ENCODE data around the gene HSPA1B. TPM values are rescaled to one million over a fixed set of nuclear protein-coding genes. Genes with fewer than 3 reads are reported as not detected.
"Not testable (repeated sequence)": the region's sequence is repeated elsewhere in the genome, so short reads cannot be mapped to it uniquely, and the experiment has no call there.

HSPA1B gene
- total RNA-seq, 1 experiment from 2014 or later, result 214 TPM

GRCh38 chr6:31839779-31840126, 12.2 kb downstream of the HSPA1B start:
- H3K9me3 ChIP-seq (ENCODE audit: control insufficient read depth in 1 of 2, insufficient read depth in 1 of 2, low read depth in 1 of 2, low read length in 2 of 2); CTCF ChIA-PET; ATAC-seq: not testable (repeated sequence)

GRCh38 chr6:31842053-31842452, 14.5 kb downstream of the HSPA1B start:
- ATAC-seq (peak; percentile 4), DNase-seq (ENCODE audit: low read depth, low spot score) (no peak)
- Histone ChIP-seq H3K4me3 (replicated peaks in 1 of 2; ENCODE audit: low read depth in 1 of 2, low read length in 2 of 2) (no peak overlapping the region), H3K27ac (ENCODE audit: low read depth, low read length) (peak overlapping the region; percentile 25; the same call in 1 of the 2 replicates), H3K27me3 (ENCODE audit: insufficient read depth, low read length) (no peaks in the 10 kb centered on the region), H3K4me1 (ENCODE audit: control insufficient read depth in 1 of 2, insufficient read depth in 2 of 2, low read length in 2 of 2) (peaks cover 5 to 24% of the 10 kb centered on the region in 2 experiments; a peak in 3 of 4 replicates), H3K36me3 (ENCODE audit: control insufficient read depth in 1 of 2, insufficient read depth in 2 of 2, low read length in 2 of 2) (peaks cover 21 to 33% of the 10 kb centered on the region in 2 experiments; a peak in 3 of 4 replicates), H3K9me3 (ENCODE audit: control insufficient read depth in 1 of 2, insufficient read depth in 1 of 2, low read depth in 1 of 2, low read length in 2 of 2) (no peaks in the 10 kb centered on the region), H3K9ac (ENCODE audit: low read length) (no peak overlapping the region), H4K20me1 (ENCODE audit: insufficient read depth) (peaks cover 25% of the 10 kb centered on the region), H3K79me2 (ENCODE audit: insufficient read depth, low read length) (peaks cover 26% of the 10 kb centered on the region), H3K9me2 (ENCODE audit: insufficient read depth) (no peaks in the 10 kb centered on the region), H3K4me2 (ENCODE audit: low read length) (no peak overlapping the region), H2AFZ (ENCODE audit: low read depth, low read length, poor library complexity, severe bottlenecking) (no peak overlapping the region)
- RAD21 ChIA-PET (ENCODE audit: low non-redundant PET in 1 of 2, low total read pairs in 2 of 2, uncharacterized antibody in 2 of 2, unreplicated experiment in 2 of 2), result no interaction called here
- POLR2A ChIA-PET, result interaction anchor here (0.8 to 2.9 kb wide), 2 partner anchors 14 to 103 kb away, joined by 3 to 11 read pairs; partner anchors contain the start of genes HSPA1B and MSH5
- TF ChIP-seq EGR1 (IDR thresholded peaks at IDR 0.05; ENCODE audit: low read depth) (no peak), CBX3 (IDR thresholded peaks at IDR 0.05; ENCODE audit: low read depth) (no peak), ATF3 (IDR thresholded peaks at IDR 0.05) (no peak), EZH2 (IDR thresholded peaks at IDR 0.05) (no peak), CEBPB (IDR thresholded peaks at IDR 0.05; ENCODE audit: low read depth) (no peak), POLR2AphosphoS5 (IDR thresholded peaks at IDR 0.05; ENCODE audit: low read depth, low read length) (no peak), MAX (IDR thresholded peaks at IDR 0.05) (no peak), SIN3A (IDR thresholded peaks at IDR 0.05; ENCODE audit: low read depth) (no peak), SRF (IDR thresholded peaks at IDR 0.05; ENCODE audit: low read depth) (no peak)
- intact Hi-C loops (cut with micrococcal nuclease), result no loop called here
- BruUV-seq (replicated peaks), result no TSS peak
- CTCF ChIA-PET, result no interaction called here

More at GRCh38 chr6:31839779-31840126, 12.2 kb downstream of the HSPA1B start:
- peaks cover 11 to 28% of the 10 kb centered on the region in 2 experiments; a peak in 3 of 4 replicates for H3K4me1 ChIP-seq (ENCODE audit: control insufficient read depth in 1 of 2, insufficient read depth in 2 of 2, low read length in 2 of 2)
- H3K79me2 ChIP-seq (ENCODE audit: insufficient read depth, low read length), result peaks cover 49% of the 10 kb centered on the region
- H3K36me3 ChIP-seq (ENCODE audit: control insufficient read depth in 1 of 2, insufficient read depth in 2 of 2, low read length in 2 of 2), result peaks cover 24 to 50% of the 10 kb centered on the region in 2 experiments; a peak in 3 of 4 replicates
- intact Hi-C loops (cut with micrococcal nuclease), result loop anchor here (10.0 kb wide), 1 partner anchor 295 kb away; the partner anchor contains the start of genes ATP6V1G2, DDX39B and NFKBIL1
- POLR2A ChIA-PET, result interaction anchor here (1.1 to 2.9 kb wide), 6 partner anchors 12 to 104 kb away, joined by 3 to 11 read pairs (median 5); partner anchors contain the start of genes HSPA1B, LSM2 and NEU1
- RAD21 ChIA-PET (ENCODE audit: low non-redundant PET in 1 of 2, low total read pairs in 2 of 2, uncharacterized antibody in 2 of 2, unreplicated experiment in 2 of 2); H3K9ac ChIP-seq (ENCODE audit: low read length); H2AFZ ChIP-seq (ENCODE audit: low read depth, low read length, poor library complexity, severe bottlenecking); DNase-seq (ENCODE audit: low read depth, low spot score); H3K4me2 ChIP-seq (ENCODE audit: low read length); H3K9me2 ChIP-seq (ENCODE audit: insufficient read depth); H3K27me3 ChIP-seq (ENCODE audit: insufficient read depth, low read length); H3K4me3 ChIP-seq (replicated peaks in 1 of 2; ENCODE audit: low read depth in 1 of 2, low read length in 2 of 2); H3K27ac ChIP-seq (ENCODE audit: low read depth, low read length); BruUV-seq (replicated peaks): not testable (repeated sequence)
- peaks cover 31% of the 10 kb centered on the region for H4K20me1 ChIP-seq (ENCODE audit: insufficient read depth)
